KOPT-K1 (cell line): Measurements from ENCODE around the gene ASTL.
"Not testable (repeated sequence)": the region's sequence is repeated elsewhere in the genome, so short reads cannot be mapped to it uniquely, and the experiment has no call there.

Experiments
- H3K27ac ChIP-seq: fragments of 200-600 bp; sonication (generic); 2 replicates; pipeline ENCODE4 v1.5.1; 2016; ENCODE audit warnings: antibody characterized with exemption, mild to moderate bottlenecking, low read depth, low read length; ENCODE audit not compliant: poor library complexity, severe bottlenecking
- H3K36me3 ChIP-seq: fragments of 200-600 bp; sonication (generic); 2 replicates; pipeline ENCODE4 v1.5.1; 2017; ENCODE audit warnings: antibody characterized with exemption, mild to moderate bottlenecking, low read length, moderate library complexity; ENCODE audit not compliant: insufficient read depth
- H3K9me3 ChIP-seq: fragments of 200-600 bp; sonication (generic); 2 replicates; pipeline ENCODE4 v1.5.1; 2017; ENCODE audit warnings: antibody characterized with exemption, low read length, mild to moderate bottlenecking; ENCODE audit not compliant: insufficient read depth, poor library complexity, severe bottlenecking

ASTL gene

DNA sequence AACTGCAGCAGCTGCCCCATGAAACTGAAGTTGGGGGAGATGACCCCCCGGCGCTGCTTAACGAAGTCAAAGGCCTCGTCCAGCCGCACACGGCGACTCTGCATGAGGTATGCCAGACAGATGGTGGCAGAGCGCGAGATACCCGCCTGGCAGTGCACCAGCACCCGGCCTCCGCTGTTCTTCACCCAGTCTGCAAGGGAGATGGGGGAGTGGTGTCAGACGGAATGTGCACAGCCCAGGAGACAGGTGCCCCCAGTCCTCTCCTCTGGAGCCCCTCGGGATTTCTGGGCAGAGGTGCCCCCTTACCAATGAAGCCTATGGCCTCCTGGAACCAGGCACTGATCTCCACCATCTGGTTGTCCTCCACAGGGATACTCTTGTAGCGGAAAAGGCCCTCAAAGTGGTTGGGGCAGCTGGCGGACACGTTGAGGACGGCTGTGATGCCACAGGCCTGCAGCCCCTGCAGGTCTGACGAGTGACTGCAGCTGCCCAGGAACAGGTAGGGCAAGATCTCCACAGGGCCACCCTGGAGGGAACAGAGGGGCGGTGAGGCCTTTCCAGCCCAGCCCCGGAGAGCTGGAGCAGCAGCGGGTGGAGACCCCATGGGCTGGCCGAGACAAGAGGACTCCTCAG is 5.7 kb upstream of the ASTL start:
- Histone ChIP-seq H3K27ac (peak overlapping the region; percentile 96), H3K9me3 (no peaks in the 10 kb centered on the region), H3K36me3 (peaks cover 28% of the 10 kb centered on the region)

GRCh38 chr2:96143231-96143847 is 5.0 kb upstream of the ASTL start:
- Histone ChIP-seq H3K27ac (peak overlapping the region; percentile 96), H3K9me3 (no peaks in the 10 kb centered on the region), H3K36me3 (peaks cover 28% of the 10 kb centered on the region)

DNA sequence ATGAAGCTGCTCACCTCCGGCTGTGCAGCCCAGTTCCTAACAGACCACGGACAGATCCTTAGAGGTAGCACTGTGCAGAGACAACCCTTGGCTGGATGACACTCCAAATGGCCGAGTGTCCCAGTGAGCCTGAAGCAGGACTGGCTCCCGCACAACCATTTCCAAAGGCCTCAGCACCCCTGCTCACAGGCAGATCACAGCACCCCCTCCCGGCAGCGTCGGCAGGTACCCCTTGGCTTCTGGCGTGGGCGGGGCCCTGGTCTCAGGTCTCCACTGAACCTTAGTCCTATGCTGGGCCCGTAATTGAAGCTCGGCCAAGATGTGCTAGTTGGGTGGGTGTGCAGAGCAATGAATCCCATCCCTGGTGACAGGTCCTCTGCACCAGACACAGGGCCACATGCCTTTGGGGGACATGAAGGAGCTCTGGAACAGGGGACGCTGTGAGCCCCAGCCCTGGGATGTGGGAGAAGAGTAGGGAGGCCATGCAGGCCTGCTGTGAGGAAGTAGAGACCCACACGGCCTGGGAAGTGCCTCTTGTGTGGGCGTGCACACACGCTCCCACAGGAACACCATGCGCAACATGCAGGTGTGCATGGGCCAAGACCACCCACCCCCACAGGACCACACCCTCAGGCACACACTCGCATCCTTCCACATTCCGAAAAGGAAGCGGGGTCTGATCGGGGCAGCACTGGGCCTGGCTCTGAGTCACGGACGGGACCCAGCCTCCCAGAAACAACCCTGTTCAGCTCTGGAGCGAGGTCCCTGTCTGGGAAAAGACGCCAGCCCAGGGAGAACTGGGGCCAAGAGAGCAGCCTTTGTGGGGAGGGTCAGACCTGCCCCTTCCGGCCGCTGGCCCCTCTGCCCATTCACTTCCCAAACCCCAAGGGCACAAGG is 4.2 kb upstream of the ASTL start:
- H3K9me3 ChIP-seq, result no peaks in the 10 kb centered on the region
- peaks cover 28% of the 10 kb centered on the region for H3K36me3 ChIP-seq
- no peak overlapping the region for H3K27ac ChIP-seq

DNA sequence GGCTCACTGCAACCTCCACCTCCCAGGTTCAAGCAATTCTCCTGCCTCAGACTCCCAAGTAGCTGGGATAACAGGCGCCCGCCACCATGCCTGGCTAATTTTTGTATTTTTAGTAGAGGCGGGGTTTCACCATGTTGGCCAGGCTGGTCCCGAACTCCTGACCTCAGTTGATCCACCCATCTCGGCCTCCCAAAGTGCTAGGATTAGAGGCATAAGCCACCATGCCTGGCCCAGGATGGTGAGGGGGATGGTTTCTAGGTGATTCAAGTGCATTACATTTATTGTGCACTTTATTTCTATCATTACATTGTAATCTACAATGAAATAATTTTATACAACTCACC is 3.3 kb upstream of the ASTL start:
- not testable (repeated sequence) for H3K27ac ChIP-seq

DNA sequence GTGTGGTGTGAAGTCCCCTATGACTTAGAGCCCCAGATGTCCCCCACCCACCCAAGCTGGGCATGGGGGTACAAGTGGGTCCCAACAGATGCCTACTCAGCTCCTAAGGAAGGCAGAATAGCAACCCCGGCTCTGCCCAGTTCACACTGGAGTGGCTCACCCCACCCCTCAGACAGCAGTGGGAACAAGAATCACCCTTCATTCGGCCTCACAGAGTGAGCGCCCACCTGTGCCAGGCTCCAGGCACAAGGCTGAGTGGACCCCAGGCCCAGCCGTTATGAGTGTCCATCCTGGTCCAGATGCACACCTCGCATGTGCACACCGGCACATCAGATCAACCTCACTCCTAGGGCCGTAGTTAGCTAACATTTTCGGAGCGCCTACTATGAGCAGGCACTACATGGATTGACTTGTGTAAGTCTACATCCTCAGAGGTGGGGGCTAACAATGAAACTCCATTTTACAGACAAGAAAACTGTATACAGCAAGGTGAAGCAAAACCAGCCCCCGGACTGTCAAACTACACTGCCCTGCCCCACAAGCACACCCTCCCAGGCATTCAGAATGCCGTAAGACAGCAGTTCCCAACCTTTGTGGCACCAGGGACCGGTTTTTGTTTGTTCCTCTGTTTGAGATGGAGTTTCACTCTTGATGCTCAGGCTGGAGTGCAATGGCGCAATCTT is 2.8 kb upstream of the ASTL start:
- H3K27ac ChIP-seq, result no peak overlapping the region
- H3K36me3 ChIP-seq, result peaks cover 28% of the 10 kb centered on the region
- no peaks in the 10 kb centered on the region for H3K9me3 ChIP-seq

More for the DNA sequence above, 3.3 kb upstream of the ASTL start:
- not testable (repeated sequence) for H3K9me3 ChIP-seq
- peaks cover 28% of the 10 kb centered on the region for H3K36me3 ChIP-seq

- no peak overlapping the region for H3K27ac ChIP-seq
- H3K36me3 ChIP-seq, result peaks cover 28% of the 10 kb centered on the region
- no peaks in the 10 kb centered on the region for H3K9me3 ChIP-seq
Measured at GRCh38 chr2:96139181-96139758, 968 bp upstream of the ASTL start.

- H3K9me3 ChIP-seq, result no peaks in the 10 kb centered on the region
- H3K27ac ChIP-seq, result no peak overlapping the region
- peaks cover 11% of the 10 kb centered on the region for H3K36me3 ChIP-seq
Measured at GRCh38 chr2:96137321-96138178, 752 bp downstream of the ASTL start.

DNA sequence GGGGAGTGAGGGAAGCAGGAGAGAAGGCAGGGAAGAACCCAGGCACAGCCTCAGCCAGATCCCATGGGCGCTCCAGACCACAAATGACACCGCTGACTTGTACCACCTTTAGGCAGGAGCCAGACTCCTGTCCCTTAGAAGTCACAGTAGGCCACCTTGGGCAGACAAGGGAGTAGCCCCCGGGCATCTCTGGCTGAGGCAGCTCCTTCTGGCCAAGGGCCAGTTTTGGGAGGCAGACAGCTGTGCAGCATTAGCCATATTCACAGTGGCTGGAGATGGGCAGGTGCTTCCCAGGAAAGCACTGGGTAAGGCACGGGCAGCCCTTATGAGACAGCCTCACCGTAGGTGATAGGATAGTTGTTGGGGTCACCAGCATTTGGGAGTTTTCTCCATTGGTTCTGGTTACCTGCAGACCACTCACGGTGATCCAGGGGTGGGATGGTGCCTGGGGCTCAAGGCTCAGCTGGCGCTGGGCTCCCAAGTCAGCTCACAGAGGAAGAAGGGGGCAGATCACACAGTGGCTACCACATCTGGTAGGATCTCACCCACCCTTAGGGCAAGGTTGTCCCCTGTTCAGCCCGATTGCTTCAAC is 2.1 kb downstream of the ASTL start:
- H3K9me3 ChIP-seq, result no peaks in the 10 kb centered on the region
- H3K27ac ChIP-seq, result no peak overlapping the region
- H3K36me3 ChIP-seq, result no peaks in the 10 kb centered on the region

DNA sequence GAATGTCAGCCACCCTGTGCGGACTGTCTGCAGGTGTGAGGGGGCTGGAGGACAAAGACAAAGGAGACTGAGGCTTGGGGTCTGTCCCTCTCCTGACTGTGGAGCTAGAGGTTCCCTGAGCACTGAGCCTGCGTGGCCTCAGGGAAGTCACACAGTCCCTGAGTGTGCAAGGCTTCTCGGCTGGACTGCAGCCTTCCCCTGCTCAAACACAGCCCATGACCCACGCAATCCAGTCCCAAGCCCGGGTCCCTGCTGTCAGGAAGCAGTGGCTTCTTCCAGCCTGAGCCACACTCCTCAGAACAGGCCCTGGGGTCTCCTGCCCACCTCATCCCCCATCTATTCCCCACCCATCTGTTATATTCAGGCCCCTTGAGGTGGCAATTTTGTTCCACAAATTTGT is 2.7 kb downstream of the ASTL start:
- Histone ChIP-seq H3K36me3 (no peaks in the 10 kb centered on the region), H3K9me3 (no peaks in the 10 kb centered on the region), H3K27ac (no peak overlapping the region)

- no peak overlapping the region for H3K27ac ChIP-seq
Measured at GRCh38 chr2:96135171-96135570, 3.1 kb downstream of the ASTL start.

GRCh38 chr2:96134421-96134820 is 3.9 kb downstream of the ASTL start:
- H3K36me3 ChIP-seq, result no peaks in the 10 kb centered on the region
- no peaks in the 10 kb centered on the region for H3K9me3 ChIP-seq
- no peak overlapping the region for H3K27ac ChIP-seq

More at GRCh38 chr2:96135171-96135570, 3.1 kb downstream of the ASTL start:
- Histone ChIP-seq H3K9me3 (no peaks in the 10 kb centered on the region), H3K36me3 (no peaks in the 10 kb centered on the region)

DNA sequence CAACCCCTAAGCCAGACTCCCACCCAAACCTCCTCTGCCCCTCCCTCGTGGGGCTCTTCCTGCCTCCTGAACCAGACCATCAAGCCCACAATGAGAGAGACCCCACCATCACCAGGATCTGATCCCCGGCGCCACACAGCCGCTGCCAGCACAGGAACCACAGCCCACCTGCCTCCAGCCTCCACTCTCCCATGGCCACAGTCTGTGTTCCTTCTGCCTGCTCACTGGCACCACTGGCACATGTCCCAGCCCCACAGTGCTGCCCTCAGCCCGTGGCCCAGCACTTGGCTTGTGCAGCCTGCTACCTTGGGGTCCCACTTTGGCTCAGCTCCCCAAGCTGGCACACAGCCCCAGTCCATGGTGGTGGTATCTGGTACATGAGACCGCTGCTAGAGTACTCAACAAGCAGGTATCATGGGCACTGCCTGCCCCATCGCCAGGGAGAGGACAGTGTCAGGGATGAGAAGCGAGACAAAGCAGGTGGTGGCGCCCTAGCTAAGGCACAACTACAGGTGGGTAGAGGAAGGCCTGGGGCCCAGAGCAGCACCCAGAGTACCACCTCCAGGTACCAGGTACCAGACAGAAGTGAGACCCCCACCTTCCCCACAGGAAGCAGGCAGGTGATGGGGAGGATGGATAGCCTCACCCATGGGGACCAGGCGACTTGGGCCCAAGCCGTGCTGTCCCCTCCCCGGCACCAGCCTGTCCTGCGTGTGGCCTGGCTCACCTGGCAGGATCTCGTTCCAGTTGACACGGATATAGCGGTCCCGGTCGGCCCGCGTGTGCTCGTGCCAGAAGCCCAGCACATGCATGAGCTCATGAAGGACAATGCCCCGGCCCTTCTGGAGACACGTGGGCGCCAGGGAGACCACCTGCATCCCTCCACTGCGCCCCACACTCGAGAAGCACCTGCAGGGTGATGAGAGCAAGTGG is 6.2 kb downstream of the ASTL start:
- Histone ChIP-seq H3K27ac (no peak overlapping the region), H3K36me3 (no peaks in the 10 kb centered on the region), H3K9me3 (no peaks in the 10 kb centered on the region)
